Measurements from ENCODE around the gene TMX2. TPM values are rescaled to one million over a fixed set of nuclear protein-coding genes. Genes with fewer than 3 reads are reported as not detected.

Gene TMX2
- total RNA-seq, 3 donors from 2014 or later (not counting 1 experiment from before 2014, with no cell fraction given), result 43.6 to 70.4 (median 45.7) TPM

DNA sequence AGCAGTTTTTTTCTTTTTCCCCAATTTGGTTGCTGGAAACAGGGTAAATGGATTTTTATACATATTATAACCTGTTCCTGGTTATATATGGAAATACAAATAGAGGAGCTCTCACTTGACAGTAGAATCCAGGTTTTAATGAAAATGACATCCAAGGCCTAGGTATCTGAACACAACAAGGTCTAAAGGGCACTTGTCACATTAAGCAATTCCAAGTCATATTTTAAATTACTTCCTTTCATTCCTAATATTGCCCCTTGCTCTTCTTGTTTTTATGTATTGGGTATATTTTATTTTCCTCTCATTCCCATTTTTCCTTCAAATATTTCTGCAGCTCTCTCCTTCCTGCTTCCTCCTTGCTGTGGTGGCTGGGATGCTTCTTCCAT is 76.3 kb downstream of the TMX2 start:
- H3K27me3 Mint-ChIP-seq (ENCODE audit: low read depth in 2 of 2), result no peaks in the 10 kb centered on the region
- H3K9me3 ChIP-seq (ENCODE audit: control insufficient read depth, insufficient read depth, low read length), result no peaks in the 10 kb centered on the region
- no peaks in the 10 kb centered on the region for H3K27me3 ChIP-seq (ENCODE audit: control insufficient read depth, insufficient read depth, low read length)
- no peak for DNase-seq
- H3K4me3 Mint-ChIP-seq, result no peak overlapping the region
- H3K4me1 ChIP-seq (ENCODE audit: control insufficient read depth, insufficient read depth, low read length), result peaks cover 29% of the 10 kb centered on the region
- H3K27ac ChIP-seq (ENCODE audit: low read length), result no peak overlapping the region
- H3K36me3 Mint-ChIP-seq, result no peaks in the 10 kb centered on the region
- no peak overlapping the region for H3K4me3 ChIP-seq (ENCODE audit: low read length)
- intact Hi-C loops (cut with micrococcal nuclease), result no loop called here
- H3K36me3 ChIP-seq (ENCODE audit: control insufficient read depth, insufficient read depth, low read length), result no peaks in the 10 kb centered on the region
- no peak overlapping the region for H3K27ac Mint-ChIP-seq
- H3K9me3 Mint-ChIP-seq, result no peaks in the 10 kb centered on the region
- H3K4me1 Mint-ChIP-seq, result peaks cover 24 to 31% of the 10 kb centered on the region in 2 donors
- TF ChIP-seq, protein P1, sequence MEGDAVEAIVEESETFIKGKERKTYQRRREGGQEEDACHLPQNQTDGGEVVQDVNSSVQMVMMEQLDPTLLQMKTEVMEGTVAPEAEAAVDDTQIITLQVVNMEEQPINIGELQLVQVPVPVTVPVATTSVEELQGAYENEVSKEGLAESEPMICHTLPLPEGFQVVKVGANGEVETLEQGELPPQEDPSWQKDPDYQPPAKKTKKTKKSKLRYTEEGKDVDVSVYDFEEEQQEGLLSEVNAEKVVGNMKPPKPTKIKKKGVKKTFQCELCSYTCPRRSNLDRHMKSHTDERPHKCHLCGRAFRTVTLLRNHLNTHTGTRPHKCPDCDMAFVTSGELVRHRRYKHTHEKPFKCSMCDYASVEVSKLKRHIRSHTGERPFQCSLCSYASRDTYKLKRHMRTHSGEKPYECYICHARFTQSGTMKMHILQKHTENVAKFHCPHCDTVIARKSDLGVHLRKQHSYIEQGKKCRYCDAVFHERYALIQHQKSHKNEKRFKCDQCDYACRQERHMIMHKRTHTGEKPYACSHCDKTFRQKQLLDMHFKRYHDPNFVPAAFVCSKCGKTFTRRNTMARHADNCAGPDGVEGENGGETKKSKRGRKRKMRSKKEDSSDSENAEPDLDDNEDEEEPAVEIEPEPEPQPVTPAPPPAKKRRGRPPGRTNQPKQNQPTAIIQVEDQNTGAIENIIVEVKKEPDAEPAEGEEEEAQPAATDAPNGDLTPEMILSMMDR (IDR thresholded peaks at IDR 0.05), result no peak
- ATAC-seq, result no peak

Other genes with a start within 250 kb of the TMX2 start
- gene SLC43A1, start 196.9 kb upstream of the TMX2 start, total RNA-seq, result 10 to 100 TPM; 11.3 to 20.6 (median 13.9) TPM
- gene TIMM10, start 181.8 kb upstream of the TMX2 start, total RNA-seq, result 10 to 100 TPM; 15.0 to 18.8 (median 17.1) TPM
- not detected for gene SMTNL1, start 175.0 kb upstream of the TMX2 start, total RNA-seq
- 100 to 1,000 TPM in 2 of 3 donors, 10 to 100 TPM in 1; 89.1 to 108 (median 103) TPM for gene UBE2L6, start 144.9 kb upstream of the TMX2 start, total RNA-seq
- under 1 TPM in 1 of 3 donors, not detected in 2; 0.50 TPM for gene SERPING1, start 114.9 kb upstream of the TMX2 start, total RNA-seq
- gene YPEL4, start 62.7 kb upstream of the TMX2 start, total RNA-seq, result 1 to 10 TPM; 1.2 to 1.3 (median 1.2) TPM
- gene CLP1, start 54.8 kb upstream of the TMX2 start, total RNA-seq, result 10 to 100 TPM; 18.5 to 23.1 (median 22.8) TPM
- gene ZDHHC5, start 44.5 kb upstream of the TMX2 start, total RNA-seq, result 10 to 100 TPM; 46.1 to 64.0 (median 55.5) TPM
- gene MED19, start 378 bp upstream of the TMX2 start, total RNA-seq, result 10 to 100 TPM; 11.0 to 15.1 (median 13.3) TPM
- 10 to 100 TPM; 55.3 to 83.3 (median 61.0) TPM for gene SELENOH, start 28.9 kb downstream of the TMX2 start, total RNA-seq
- gene BTBD18, start 39.2 kb downstream of the TMX2 start, total RNA-seq, result not detected
- 10 to 100 TPM; 17.1 to 17.7 (median 17.3) TPM for gene CTNND1, start 49.2 kb downstream of the TMX2 start, total RNA-seq